ENCODE measurements around the gene MAL. TPM values are rescaled to one million over a fixed set of nuclear protein-coding genes. Genes with fewer than 3 reads are reported as not detected.

The MAL gene
- polyA plus RNA-seq, 1 of the 3 experiments (the other 2 are of a cell fraction): not detected

GRCh38 chr2:94993176-94994062 is 32.1 kb upstream of the MAL start:
- H3K9ac ChIP-seq: no peak overlapping the region
- no peaks in the 10 kb centered on the region for H3K9me2 ChIP-seq
- DNase-seq: no peak
- no peak overlapping the region for H3K4me2 ChIP-seq
- TF ChIP-seq RXRA (IDR thresholded peaks at IDR 0.05; ENCODE audit: borderline replicate concordance, low read depth) (no peak), RCOR1 (IDR thresholded peaks at IDR 0.05; ENCODE audit: low read length) (no peak), SMC3 (IDR thresholded peaks at IDR 0.05; ENCODE audit: low read depth, low read length) (no peak), MAX (IDR thresholded peaks at IDR 0.05; ENCODE audit: low read depth) (no peak), RAD21 (IDR thresholded peaks at IDR 0.05; ENCODE audit: low read length) (no peak), REST (IDR thresholded peaks at IDR 0.05; ENCODE audit: low read depth, low read length) (no peak), JUND (IDR thresholded peaks at IDR 0.05) (no peak), RFX5 (IDR thresholded peaks at IDR 0.05; ENCODE audit: low read length) (no peak), PBX3 (IDR thresholded peaks at IDR 0.05) (no peak)
- TF ChIP-seq, protein P1, sequence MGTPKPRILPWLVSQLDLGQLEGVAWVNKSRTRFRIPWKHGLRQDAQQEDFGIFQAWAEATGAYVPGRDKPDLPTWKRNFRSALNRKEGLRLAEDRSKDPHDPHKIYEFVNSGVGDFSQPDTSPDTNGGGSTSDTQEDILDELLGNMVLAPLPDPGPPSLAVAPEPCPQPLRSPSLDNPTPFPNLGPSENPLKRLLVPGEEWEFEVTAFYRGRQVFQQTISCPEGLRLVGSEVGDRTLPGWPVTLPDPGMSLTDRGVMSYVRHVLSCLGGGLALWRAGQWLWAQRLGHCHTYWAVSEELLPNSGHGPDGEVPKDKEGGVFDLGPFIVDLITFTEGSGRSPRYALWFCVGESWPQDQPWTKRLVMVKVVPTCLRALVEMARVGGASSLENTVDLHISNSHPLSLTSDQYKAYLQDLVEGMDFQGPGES (IDR thresholded peaks at IDR 0.05; ENCODE audit: low read depth, low read length): no peak
- H3K36me3 ChIP-seq (replicated peaks in 1 of 2; ENCODE audit: control insufficient read depth in 1 of 2, insufficient read depth in 2 of 2, low read length in 1 of 2): no peaks in the 10 kb centered on the region
- WGBS (ENCODE audit: low lambda C conversion rate): 15% methylated on average over 23 of the region's 31 CpGs
- no peaks in the 10 kb centered on the region for H3K79me2 ChIP-seq (ENCODE audit: insufficient read depth)
- no peak overlapping the region for H3K27ac ChIP-seq (ENCODE audit: low read depth in 2 of 2, low read length in 1 of 2)
- H3K4me1 ChIP-seq (ENCODE audit: control insufficient read depth in 1 of 2, insufficient read depth in 2 of 2, low read depth in 1 of 2, low read length in 1 of 2): no peaks in the 10 kb centered on the region
- ChIA-PET CTCF (no interaction called here), POLR2A (no interaction called here)
- H3K4me3 ChIP-seq (ENCODE audit: low read depth in 2 of 2, low read length in 1 of 2): no peak overlapping the region
- no peaks in the 10 kb centered on the region for H4K20me1 ChIP-seq (ENCODE audit: insufficient read depth)
- H3F3A ChIP-seq (replicated peaks; ENCODE audit: insufficient read depth): no peaks in the 10 kb centered on the region
- H2AFZ ChIP-seq (ENCODE audit: low read depth): no peak overlapping the region
- no peaks in the 10 kb centered on the region for H3K9me3 ChIP-seq
- peaks cover 89% of the 10 kb centered on the region for H3K27me3 ChIP-seq (ENCODE audit: insufficient read depth)

Measured in SK-N-SH (cell line).